PFSK-1 (cell line): ENCODE results near the gene ECE2.

ENCODE experiments used
- FOXP2 ChIP-seq: optimal IDR thresholded peaks from 2 replicates; pipeline ENCODE3; 2011; ENCODE audit warnings: borderline replicate concordance, control low read depth, inconsistent platforms; ENCODE audit not compliant: insufficient read depth; ENCODE audit errors: extremely low read length, extremely low read depth
- POLR2AphosphoS5 ChIP-seq: IDR thresholded peaks from 2 replicates; pipeline ENCODE4 v1.6.1; 2012; ENCODE audit warnings: low read depth, mild to moderate bottlenecking, control low read depth, low read length, moderate library complexity
- SIN3A ChIP-seq: IDR thresholded peaks from 2 replicates; pipeline ENCODE4 v1.6.1; 2012; ENCODE audit warnings: mild to moderate bottlenecking, low read length, moderate library complexity, borderline replicate concordance; ENCODE audit not compliant: insufficient read depth
- TAF1 ChIP-seq: IDR thresholded peaks from 2 replicates; pipeline ENCODE4 v1.6.1; 2012; ENCODE audit warnings: low read length, control low read depth, borderline replicate concordance; ENCODE audit not compliant: insufficient read depth
- TF ChIP-seq, protein P1 (sequence below), 2 experiments: IDR thresholded peaks; 2 replicates each; pipeline versions ENCODE4 v1.6.1 to v1.8.0; 2011 to 2012; ENCODE audit warnings: low read depth in 2 of 2, low read length in 2 of 2, control low read depth in 1 of 2, inconsistent platforms in 1 of 2, mild to moderate bottlenecking in 1 of 2, moderate library complexity in 1 of 2; ENCODE audit not compliant: insufficient read depth in 1 of 2

The ECE2 gene

DNA sequence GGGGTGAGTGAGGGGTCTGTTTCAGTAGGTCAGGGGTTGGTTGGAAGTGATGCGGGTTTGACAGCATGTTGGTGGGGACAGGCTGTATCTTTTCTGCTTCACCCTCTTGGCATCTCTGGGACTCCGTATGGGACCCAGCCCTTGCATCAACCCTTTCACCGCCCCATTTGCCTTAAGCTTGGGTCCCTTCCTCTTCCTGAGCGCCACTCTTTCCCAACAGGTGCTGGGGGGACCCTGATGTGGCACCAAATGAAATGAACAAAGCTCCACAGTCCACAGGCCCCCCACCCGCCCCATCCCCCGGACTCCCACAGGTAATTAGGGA, 39.7 kb downstream of the ECE2 start:
- TF ChIP-seq, protein P1, sequence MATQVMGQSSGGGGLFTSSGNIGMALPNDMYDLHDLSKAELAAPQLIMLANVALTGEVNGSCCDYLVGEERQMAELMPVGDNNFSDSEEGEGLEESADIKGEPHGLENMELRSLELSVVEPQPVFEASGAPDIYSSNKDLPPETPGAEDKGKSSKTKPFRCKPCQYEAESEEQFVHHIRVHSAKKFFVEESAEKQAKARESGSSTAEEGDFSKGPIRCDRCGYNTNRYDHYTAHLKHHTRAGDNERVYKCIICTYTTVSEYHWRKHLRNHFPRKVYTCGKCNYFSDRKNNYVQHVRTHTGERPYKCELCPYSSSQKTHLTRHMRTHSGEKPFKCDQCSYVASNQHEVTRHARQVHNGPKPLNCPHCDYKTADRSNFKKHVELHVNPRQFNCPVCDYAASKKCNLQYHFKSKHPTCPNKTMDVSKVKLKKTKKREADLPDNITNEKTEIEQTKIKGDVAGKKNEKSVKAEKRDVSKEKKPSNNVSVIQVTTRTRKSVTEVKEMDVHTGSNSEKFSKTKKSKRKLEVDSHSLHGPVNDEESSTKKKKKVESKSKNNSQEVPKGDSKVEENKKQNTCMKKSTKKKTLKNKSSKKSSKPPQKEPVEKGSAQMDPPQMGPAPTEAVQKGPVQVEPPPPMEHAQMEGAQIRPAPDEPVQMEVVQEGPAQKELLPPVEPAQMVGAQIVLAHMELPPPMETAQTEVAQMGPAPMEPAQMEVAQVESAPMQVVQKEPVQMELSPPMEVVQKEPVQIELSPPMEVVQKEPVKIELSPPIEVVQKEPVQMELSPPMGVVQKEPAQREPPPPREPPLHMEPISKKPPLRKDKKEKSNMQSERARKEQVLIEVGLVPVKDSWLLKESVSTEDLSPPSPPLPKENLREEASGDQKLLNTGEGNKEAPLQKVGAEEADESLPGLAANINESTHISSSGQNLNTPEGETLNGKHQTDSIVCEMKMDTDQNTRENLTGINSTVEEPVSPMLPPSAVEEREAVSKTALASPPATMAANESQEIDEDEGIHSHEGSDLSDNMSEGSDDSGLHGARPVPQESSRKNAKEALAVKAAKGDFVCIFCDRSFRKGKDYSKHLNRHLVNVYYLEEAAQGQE (IDR thresholded peaks at IDR 0.05; ENCODE audit: insufficient read depth in 1 of 2, low read depth in 2 of 2, low read length in 2 of 2), result no peak
- no peak for TF ChIP-seq TAF1
- no peak for TF ChIP-seq FOXP2
- TF ChIP-seq SIN3A, result no peak
- no peak for TF ChIP-seq POLR2AphosphoS5

DNA sequence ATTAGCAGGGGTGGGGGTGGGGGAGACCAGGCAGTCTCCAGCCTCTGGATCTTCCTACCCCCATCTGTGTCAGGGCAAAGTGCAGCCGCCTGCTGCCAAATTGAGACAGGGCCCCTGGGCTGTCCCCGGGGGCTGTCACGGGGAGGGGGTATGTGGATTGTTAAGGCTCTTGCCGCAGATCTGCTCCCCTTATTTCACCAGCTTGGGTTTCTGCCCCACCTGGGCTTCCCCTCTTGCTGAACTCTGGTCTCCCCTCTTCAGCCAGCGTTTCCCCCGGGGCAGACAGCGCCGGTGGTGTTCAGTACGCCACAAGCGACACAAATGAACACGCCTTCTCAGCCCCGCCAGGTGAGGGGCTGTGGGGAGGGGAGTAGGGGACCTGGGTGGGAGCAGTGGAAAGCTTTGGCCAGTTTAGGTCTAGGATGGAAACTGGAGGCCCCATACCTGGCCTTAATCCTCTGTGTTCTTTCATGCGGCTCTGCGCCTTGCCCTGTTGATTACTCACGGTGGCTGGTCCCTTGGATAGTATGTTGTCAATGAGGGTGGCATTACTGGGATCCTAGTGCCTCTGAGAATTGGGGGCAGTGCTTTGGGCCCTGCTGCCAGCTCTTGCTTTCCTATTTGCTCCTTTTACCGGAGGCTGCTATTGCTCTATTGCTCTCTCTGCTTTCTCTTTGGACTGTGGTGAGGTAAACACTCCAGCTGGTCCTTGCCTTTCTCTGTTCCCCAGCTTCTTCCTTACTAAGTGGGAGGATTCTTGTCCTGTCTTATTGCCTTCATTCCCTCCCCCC, 40.2 kb downstream of the ECE2 start:
- TF ChIP-seq SIN3A, result no peak
- no peak for TF ChIP-seq FOXP2
- TF ChIP-seq, protein P1 (IDR thresholded peaks at IDR 0.05; ENCODE audit: insufficient read depth in 1 of 2, low read depth in 2 of 2, low read length in 2 of 2), result no peak
- no peak for TF ChIP-seq POLR2AphosphoS5
- TF ChIP-seq TAF1, result no peak

DNA sequence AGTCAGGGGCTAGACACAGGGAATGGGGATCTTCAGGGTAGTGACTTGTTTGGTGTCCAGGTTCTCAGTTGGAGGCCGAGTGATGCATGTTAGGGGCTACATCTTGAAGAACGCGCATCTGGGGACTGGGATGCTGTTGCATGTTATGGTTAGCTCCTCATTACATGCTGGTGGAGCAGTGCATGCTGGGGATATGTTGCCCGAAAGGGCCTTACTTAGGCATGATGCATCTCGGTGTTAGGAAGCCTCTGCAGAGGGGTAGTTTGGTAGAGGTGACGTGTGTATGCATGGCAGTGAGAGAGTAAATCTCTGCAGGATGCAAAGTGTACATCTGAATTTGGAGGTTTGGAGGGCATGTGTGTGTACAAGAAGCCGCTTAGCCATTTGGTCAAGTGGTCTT, 41.0 kb downstream of the ECE2 start:
- TF ChIP-seq FOXP2, result no peak
- TF ChIP-seq, protein P1 (IDR thresholded peaks at IDR 0.05; ENCODE audit: insufficient read depth in 1 of 2, low read depth in 2 of 2, low read length in 2 of 2), result no peak
- TF ChIP-seq POLR2AphosphoS5, result no peak; the same call in 1 of the 2 replicates
- no peak for TF ChIP-seq TAF1
- TF ChIP-seq SIN3A, result no peak

DNA sequence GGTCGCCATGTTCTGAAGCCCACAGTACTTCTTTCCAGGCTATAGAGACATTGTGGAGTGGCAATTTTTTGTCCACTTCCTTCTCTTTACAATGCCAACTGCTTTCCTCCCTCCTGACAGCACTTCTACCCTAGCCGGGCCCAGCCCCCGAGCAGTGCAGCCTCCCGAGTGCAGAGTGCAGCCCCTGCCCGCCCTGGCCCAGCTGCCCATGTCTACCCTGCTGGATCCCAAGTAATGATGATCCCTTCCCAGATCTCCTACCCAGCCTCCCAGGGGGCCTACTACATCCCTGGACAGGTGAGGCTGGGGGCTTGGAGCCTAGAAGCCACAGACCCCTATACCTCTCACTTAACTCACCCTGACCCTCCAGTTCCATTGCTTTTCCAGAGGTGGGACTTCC, 41.4 kb downstream of the ECE2 start:
- TF ChIP-seq POLR2AphosphoS5, result no peak
- TF ChIP-seq SIN3A, result no peak
- no peak for TF ChIP-seq TAF1
- TF ChIP-seq, protein P1 (IDR thresholded peaks at IDR 0.05; ENCODE audit: insufficient read depth in 1 of 2, low read depth in 2 of 2, low read length in 2 of 2), result no peak
- TF ChIP-seq FOXP2, result no peak

DNA sequence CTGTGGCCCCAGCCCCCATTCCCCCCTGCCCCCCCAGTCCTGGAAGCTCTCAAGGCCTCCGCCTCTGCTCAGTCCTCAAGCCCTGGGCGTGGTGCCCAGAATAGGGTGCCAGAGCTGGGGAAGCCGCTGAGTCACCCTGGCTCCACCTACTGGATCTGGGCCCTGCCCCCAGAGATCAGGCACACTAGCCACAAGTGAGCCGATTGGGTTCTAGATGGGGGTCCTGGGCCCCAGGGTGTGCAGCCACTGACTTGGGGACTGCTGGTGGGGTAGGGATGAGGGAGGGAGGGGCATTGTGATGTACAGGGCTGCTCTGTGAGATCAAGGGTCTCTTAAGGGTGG, 44.3 kb downstream of the ECE2 start:
- TF ChIP-seq POLR2AphosphoS5 (0 out of 2 replicates have a peak, but pooled peaks have one; percentile 11), SIN3A (no peak)
